ENCODE results near the gene SIGLEC14. TPM values are rescaled to one million over a fixed set of nuclear protein-coding genes. Genes with fewer than 3 reads are reported as not detected.

Gene SIGLEC14
- total and polyA plus RNA-seq, 2 experiments from 2014 or later: not detected

- H3K36me3 ChIP-seq (ENCODE audit: insufficient read depth): no peaks in the 10 kb centered on the region
- H3K4me1 Mint-ChIP-seq: no peaks in the 10 kb centered on the region
These were observed 30.0 kb upstream of the SIGLEC14 start for GRCh38 chr19:51676566-51677083.

More at GRCh38 chr19:51676566-51677083, 30.0 kb upstream of the SIGLEC14 start:
- no peaks in the 10 kb centered on the region for H3K4me1 ChIP-seq (ENCODE audit: insufficient read depth)
- H3K36me3 Mint-ChIP-seq (ENCODE audit: low read depth): no peaks in the 10 kb centered on the region
- no peak for ATAC-seq
- H3K27ac Mint-ChIP-seq: no peak overlapping the region
- H3F3A ChIP-seq (replicated peaks; ENCODE audit: low read depth): no peaks in the 10 kb centered on the region
- H3K27ac ChIP-seq (ENCODE audit: low read depth): no peak overlapping the region
- H4K20me1 ChIP-seq (replicated peaks; ENCODE audit: insufficient read depth): no peaks in the 10 kb centered on the region
- H3K4me3 Mint-ChIP-seq: no peak overlapping the region
- H3K4me2 ChIP-seq: no peak overlapping the region
- H3K27me3 ChIP-seq (ENCODE audit: insufficient read depth): no peaks in the 10 kb centered on the region
- H3K27me3 Mint-ChIP-seq (ENCODE audit: insufficient read depth, low read depth, poor library complexity): peaks cover 2% of the 10 kb centered on the region
- no peak overlapping the region for H2AFZ ChIP-seq
- H3K9me3 Mint-ChIP-seq: peaks cover 13% of the 10 kb centered on the region
- H3K4me3 ChIP-seq: no peak overlapping the region
- no peak for DNase-seq (ENCODE audit: low spot score)
- H3K9me2 ChIP-seq (ENCODE audit: insufficient read depth): no peaks in the 10 kb centered on the region
- no peaks in the 10 kb centered on the region for H3K79me2 ChIP-seq (replicated peaks; ENCODE audit: insufficient read depth)
- TF ChIP-seq EZH2 (IDR thresholded peaks at IDR 0.05; ENCODE audit: low read depth, unreplicated experiment): no peak
- TF ChIP-seq POLR2AphosphoS5 (IDR thresholded peaks at IDR 0.05; ENCODE audit: low read depth): no peak
- TF ChIP-seq, protein P1, sequence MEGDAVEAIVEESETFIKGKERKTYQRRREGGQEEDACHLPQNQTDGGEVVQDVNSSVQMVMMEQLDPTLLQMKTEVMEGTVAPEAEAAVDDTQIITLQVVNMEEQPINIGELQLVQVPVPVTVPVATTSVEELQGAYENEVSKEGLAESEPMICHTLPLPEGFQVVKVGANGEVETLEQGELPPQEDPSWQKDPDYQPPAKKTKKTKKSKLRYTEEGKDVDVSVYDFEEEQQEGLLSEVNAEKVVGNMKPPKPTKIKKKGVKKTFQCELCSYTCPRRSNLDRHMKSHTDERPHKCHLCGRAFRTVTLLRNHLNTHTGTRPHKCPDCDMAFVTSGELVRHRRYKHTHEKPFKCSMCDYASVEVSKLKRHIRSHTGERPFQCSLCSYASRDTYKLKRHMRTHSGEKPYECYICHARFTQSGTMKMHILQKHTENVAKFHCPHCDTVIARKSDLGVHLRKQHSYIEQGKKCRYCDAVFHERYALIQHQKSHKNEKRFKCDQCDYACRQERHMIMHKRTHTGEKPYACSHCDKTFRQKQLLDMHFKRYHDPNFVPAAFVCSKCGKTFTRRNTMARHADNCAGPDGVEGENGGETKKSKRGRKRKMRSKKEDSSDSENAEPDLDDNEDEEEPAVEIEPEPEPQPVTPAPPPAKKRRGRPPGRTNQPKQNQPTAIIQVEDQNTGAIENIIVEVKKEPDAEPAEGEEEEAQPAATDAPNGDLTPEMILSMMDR (conservative IDR thresholded peaks at IDR 0.05; ENCODE audit: low read depth in 2 of 2): no peak
- no peak for TF ChIP-seq NANOG (IDR thresholded peaks at IDR 0.05; ENCODE audit: borderline replicate concordance)
- TF ChIP-seq, protein P2, sequence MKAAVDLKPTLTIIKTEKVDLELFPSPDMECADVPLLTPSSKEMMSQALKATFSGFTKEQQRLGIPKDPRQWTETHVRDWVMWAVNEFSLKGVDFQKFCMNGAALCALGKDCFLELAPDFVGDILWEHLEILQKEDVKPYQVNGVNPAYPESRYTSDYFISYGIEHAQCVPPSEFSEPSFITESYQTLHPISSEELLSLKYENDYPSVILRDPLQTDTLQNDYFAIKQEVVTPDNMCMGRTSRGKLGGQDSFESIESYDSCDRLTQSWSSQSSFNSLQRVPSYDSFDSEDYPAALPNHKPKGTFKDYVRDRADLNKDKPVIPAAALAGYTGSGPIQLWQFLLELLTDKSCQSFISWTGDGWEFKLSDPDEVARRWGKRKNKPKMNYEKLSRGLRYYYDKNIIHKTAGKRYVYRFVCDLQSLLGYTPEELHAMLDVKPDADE (IDR thresholded peaks at IDR 0.05): no peak
- no peak for TF ChIP-seq ZNF331 (CRISPR knock-in tag; IDR thresholded peaks at IDR 0.05; ENCODE audit: low read depth)
- no peak for TF ChIP-seq JUNB (IDR thresholded peaks at IDR 0.05; ENCODE audit: unreplicated experiment)
- TF ChIP-seq, protein P3, sequence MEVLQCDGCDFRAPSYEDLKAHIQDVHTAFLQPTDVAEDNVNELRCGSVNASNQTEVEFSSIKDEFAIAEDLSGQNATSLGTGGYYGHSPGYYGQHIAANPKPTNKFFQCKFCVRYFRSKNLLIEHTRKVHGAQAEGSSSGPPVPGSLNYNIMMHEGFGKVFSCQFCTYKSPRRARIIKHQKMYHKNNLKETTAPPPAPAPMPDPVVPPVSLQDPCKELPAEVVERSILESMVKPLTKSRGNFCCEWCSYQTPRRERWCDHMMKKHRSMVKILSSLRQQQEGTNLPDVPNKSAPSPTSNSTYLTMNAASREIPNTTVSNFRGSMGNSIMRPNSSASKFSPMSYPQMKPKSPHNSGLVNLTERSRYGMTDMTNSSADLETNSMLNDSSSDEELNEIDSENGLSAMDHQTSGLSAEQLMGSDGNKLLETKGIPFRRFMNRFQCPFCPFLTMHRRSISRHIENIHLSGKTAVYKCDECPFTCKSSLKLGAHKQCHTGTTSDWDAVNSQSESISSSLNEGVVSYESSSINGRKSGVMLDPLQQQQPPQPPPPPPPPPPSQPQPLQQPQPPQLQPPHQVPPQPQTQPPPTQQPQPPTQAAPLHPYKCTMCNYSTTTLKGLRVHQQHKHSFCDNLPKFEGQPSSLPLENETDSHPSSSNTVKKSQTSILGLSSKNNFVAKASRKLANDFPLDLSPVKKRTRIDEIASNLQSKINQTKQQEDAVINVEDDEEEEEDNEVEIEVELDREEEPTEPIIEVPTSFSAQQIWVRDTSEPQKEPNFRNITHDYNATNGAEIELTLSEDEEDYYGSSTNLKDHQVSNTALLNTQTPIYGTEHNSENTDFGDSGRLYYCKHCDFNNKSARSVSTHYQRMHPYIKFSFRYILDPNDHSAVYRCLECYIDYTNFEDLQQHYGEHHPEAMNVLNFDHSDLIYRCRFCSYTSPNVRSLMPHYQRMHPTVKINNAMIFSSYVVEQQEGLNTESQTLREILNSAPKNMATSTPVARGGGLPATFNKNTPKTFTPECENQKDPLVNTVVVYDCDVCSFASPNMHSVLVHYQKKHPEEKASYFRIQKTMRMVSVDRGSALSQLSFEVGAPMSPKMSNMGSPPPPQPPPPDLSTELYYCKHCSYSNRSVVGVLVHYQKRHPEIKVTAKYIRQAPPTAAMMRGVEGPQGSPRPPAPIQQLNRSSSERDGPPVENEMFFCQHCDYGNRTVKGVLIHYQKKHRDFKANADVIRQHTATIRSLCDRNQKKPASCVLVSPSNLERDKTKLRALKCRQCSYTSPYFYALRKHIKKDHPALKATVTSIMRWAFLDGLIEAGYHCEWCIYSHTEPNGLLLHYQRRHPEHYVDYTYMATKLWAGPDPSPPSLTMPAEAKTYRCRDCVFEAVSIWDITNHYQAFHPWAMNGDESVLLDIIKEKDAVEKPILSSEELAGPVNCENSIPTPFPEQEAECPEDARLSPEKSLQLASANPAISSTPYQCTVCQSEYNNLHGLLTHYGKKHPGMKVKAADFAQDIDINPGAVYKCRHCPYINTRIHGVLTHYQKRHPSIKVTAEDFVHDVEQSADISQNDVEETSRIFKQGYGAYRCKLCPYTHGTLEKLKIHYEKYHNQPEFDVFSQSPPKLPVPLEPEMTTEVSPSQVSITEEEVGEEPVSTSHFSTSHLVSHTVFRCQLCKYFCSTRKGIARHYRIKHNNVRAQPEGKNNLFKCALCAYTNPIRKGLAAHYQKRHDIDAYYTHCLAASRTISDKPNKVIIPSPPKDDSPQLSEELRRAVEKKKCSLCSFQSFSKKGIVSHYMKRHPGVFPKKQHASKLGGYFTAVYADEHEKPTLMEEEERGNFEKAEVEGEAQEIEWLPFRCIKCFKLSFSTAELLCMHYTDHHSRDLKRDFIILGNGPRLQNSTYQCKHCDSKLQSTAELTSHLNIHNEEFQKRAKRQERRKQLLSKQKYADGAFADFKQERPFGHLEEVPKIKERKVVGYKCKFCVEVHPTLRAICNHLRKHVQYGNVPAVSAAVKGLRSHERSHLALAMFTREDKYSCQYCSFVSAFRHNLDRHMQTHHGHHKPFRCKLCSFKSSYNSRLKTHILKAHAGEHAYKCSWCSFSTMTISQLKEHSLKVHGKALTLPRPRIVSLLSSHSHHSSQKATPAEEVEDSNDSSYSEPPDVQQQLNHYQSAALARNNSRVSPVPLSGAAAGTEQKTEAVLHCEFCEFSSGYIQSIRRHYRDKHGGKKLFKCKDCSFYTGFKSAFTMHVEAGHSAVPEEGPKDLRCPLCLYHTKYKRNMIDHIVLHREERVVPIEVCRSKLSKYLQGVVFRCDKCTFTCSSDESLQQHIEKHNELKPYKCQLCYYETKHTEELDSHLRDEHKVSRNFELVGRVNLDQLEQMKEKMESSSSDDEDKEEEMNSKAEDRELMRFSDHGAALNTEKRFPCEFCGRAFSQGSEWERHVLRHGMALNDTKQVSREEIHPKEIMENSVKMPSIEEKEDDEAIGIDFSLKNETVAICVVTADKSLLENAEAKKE (CRISPR knock-in tag; IDR thresholded peaks at IDR 0.05): no peak
- no peak for TF ChIP-seq CREB1 (CRISPR knock-in tag; IDR thresholded peaks at IDR 0.05; ENCODE audit: low read depth)
- no peak for TF ChIP-seq EZH2phosphoT487 (IDR thresholded peaks at IDR 0.05; ENCODE audit: unreplicated experiment)
- TF ChIP-seq, protein P4, sequence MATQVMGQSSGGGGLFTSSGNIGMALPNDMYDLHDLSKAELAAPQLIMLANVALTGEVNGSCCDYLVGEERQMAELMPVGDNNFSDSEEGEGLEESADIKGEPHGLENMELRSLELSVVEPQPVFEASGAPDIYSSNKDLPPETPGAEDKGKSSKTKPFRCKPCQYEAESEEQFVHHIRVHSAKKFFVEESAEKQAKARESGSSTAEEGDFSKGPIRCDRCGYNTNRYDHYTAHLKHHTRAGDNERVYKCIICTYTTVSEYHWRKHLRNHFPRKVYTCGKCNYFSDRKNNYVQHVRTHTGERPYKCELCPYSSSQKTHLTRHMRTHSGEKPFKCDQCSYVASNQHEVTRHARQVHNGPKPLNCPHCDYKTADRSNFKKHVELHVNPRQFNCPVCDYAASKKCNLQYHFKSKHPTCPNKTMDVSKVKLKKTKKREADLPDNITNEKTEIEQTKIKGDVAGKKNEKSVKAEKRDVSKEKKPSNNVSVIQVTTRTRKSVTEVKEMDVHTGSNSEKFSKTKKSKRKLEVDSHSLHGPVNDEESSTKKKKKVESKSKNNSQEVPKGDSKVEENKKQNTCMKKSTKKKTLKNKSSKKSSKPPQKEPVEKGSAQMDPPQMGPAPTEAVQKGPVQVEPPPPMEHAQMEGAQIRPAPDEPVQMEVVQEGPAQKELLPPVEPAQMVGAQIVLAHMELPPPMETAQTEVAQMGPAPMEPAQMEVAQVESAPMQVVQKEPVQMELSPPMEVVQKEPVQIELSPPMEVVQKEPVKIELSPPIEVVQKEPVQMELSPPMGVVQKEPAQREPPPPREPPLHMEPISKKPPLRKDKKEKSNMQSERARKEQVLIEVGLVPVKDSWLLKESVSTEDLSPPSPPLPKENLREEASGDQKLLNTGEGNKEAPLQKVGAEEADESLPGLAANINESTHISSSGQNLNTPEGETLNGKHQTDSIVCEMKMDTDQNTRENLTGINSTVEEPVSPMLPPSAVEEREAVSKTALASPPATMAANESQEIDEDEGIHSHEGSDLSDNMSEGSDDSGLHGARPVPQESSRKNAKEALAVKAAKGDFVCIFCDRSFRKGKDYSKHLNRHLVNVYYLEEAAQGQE (IDR thresholded peaks at IDR 0.05; ENCODE audit: unreplicated experiment): no peak
- TF ChIP-seq STAT1 (IDR thresholded peaks at IDR 0.05; ENCODE audit: unreplicated experiment): no peak
- TF ChIP-seq ZNF114 (CRISPR knock-in tag; IDR thresholded peaks at IDR 0.05): no peak

Data from GM23338 (cell line).